ENCODE data around the gene DCAF8. TPM values are rescaled to one million over a fixed set of nuclear protein-coding genes. Genes with fewer than 3 reads are reported as not detected.

Gene DCAF8
- total RNA-seq, 4 donors from 2014 or later: 126 to 186 (median 172) TPM

DNA sequence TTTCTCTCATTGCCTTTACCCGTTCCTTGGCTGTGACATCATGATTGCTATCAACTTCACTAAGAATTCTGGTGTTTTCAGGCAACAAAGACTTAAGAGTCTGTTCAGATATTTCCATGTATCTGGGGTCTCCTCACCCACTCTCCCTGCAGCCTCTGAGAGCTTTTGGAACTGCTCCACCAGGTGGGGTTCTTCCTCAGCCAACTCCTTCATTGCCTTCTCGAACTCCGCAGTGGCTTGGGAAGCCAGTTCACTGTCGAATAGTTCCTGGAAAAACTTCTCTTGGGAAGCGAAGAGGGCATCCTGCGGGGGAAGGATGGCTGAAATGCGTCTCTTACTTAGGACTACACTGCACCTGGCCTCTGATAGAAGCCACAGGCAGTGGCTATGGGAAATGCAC lies 20.5 kb upstream of the DCAF8 start:
- peaks cover 9 to 54% (median 21%) of the 10 kb centered on the region in 3 donors for H3K36me3 ChIP-seq
- 89 to 91% methylated on average over 7 of the region's 7 CpGs for WGBS, 2 donors
- DNase-seq (ENCODE audit: low spot score in 2 of 2): no peak

DNA sequence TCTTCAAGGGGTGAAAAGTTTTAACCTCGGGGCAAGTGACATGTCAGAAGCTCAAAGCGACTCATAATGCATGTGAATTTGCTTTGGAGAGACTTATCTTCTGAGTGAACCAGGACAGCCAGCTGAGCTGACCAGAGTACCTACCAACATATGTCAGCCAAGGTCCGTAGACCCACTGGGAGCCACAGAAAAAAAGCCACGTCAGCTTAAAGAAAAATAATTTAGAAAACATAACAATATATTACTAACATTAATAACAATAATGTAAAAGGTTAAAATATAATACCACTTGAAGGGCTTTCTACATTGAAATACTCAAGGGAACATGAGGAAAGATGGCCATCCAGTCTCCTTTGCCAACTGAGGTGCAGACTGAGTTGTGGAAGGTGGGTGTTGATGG lies 15.6 kb upstream of the DCAF8 start:
- TF ChIP-seq POLR2A (IDR thresholded peaks at IDR 0.05): no peak
- TF ChIP-seq EP300 (IDR thresholded peaks at IDR 0.05): no peak
- TF ChIP-seq, protein P1, sequence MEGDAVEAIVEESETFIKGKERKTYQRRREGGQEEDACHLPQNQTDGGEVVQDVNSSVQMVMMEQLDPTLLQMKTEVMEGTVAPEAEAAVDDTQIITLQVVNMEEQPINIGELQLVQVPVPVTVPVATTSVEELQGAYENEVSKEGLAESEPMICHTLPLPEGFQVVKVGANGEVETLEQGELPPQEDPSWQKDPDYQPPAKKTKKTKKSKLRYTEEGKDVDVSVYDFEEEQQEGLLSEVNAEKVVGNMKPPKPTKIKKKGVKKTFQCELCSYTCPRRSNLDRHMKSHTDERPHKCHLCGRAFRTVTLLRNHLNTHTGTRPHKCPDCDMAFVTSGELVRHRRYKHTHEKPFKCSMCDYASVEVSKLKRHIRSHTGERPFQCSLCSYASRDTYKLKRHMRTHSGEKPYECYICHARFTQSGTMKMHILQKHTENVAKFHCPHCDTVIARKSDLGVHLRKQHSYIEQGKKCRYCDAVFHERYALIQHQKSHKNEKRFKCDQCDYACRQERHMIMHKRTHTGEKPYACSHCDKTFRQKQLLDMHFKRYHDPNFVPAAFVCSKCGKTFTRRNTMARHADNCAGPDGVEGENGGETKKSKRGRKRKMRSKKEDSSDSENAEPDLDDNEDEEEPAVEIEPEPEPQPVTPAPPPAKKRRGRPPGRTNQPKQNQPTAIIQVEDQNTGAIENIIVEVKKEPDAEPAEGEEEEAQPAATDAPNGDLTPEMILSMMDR (IDR thresholded peaks at IDR 0.05): no peak
- 83 to 86% methylated on average over 4 of the region's 4 CpGs for WGBS, 2 donors
- Histone ChIP-seq H3K4me1 (peaks cover 0 to 3% (median 0%) of the 10 kb centered on the region in 4 donors), H3K9me3 (no peaks in the 10 kb centered on the region), H3K27ac (no peak overlapping the region), H3K27me3 (no peaks in the 10 kb centered on the region), H3K4me3 (no peak overlapping the region), H3K36me3 (peaks cover 9 to 73% (median 21%) of the 10 kb centered on the region in 3 donors)
- no peak for DNase-seq (ENCODE audit: low spot score in 2 of 2)

More for the DNA sequence above, 20.5 kb upstream of the DCAF8 start:
- no peak for TF ChIP-seq POLR2A (IDR thresholded peaks at IDR 0.05)
- TF ChIP-seq, protein P1 (IDR thresholded peaks at IDR 0.05): no peak
- no peak for TF ChIP-seq EP300 (IDR thresholded peaks at IDR 0.05)
- H3K4me1 ChIP-seq: peaks cover 0 to 24% (median 15%) of the 10 kb centered on the region in 4 donors
- H3K27ac ChIP-seq: no peak overlapping the region
- no peaks in the 10 kb centered on the region for H3K27me3 ChIP-seq
- H3K9me3 ChIP-seq: no peaks in the 10 kb centered on the region
- no peak overlapping the region for H3K4me3 ChIP-seq

- 83 to 85% methylated on average over 2 of the region's 2 CpGs for WGBS, 2 donors
- Histone ChIP-seq H3K4me1 (no peaks in the 10 kb centered on the region), H3K27me3 (no peaks in the 10 kb centered on the region), H3K27ac (no peak overlapping the region), H3K4me3 (no peak overlapping the region), H3K36me3 (peaks cover 9 to 66% (median 21%) of the 10 kb centered on the region in 3 donors), H3K9me3 (no peaks in the 10 kb centered on the region)
- DNase-seq (ENCODE audit: low spot score in 2 of 2): no peak
- TF ChIP-seq, protein P1 (IDR thresholded peaks at IDR 0.05): no peak
- no peak for TF ChIP-seq POLR2A (IDR thresholded peaks at IDR 0.05)
- TF ChIP-seq EP300 (IDR thresholded peaks at IDR 0.05): no peak
These were observed 15.0 kb upstream of the DCAF8 start for GRCh38 chr1:160277330-160277729.

DNA sequence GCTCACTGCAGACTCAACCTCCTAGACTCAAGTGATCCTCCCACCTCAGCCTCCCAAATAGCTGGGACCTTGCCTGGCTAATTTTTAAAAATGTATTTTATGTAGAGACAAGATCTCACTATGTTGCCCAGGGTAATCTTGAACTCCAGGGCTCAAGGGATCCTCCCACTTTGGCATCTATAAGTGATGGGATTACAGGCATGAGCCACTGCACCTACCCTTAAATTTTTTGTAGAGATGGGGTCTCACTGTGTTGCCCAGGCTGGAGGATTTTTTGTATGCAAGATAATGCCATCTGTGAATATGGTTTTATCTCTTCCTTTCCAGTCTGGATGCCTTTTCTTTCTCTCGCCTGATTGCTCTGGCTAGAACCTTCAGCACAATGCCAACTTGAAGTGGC lies 8.7 kb upstream of the DCAF8 start:
- Histone ChIP-seq H3K4me3 (no peak overlapping the region), H3K9me3 (no peaks in the 10 kb centered on the region), H3K27me3 (no peaks in the 10 kb centered on the region), H3K36me3 (peaks cover 0 to 4% (median 0%) of the 10 kb centered on the region in 3 donors), H3K27ac (no peak overlapping the region), H3K4me1 (no peaks in the 10 kb centered on the region)
- WGBS, 2 donors: 91 to 95% methylated on average over 1 of the region's 1 CpG
- no peak for DNase-seq (ENCODE audit: low spot score in 2 of 2)
- TF ChIP-seq POLR2A (IDR thresholded peaks at IDR 0.05): no peak
- TF ChIP-seq, protein P1 (IDR thresholded peaks at IDR 0.05): no peak
- TF ChIP-seq EP300 (IDR thresholded peaks at IDR 0.05): no peak

- no peaks in the 10 kb centered on the region for H3K36me3 ChIP-seq
- no peak overlapping the region for H3K4me3 ChIP-seq
- no peaks in the 10 kb centered on the region for H3K9me3 ChIP-seq
- no peaks in the 10 kb centered on the region for H3K27me3 ChIP-seq
- H3K4me1 ChIP-seq: peaks cover 0 to 6% (median 0%) of the 10 kb centered on the region in 4 donors
- 81 to 85% methylated on average over 9 of the region's 10 CpGs for WGBS, 2 donors
- DNase-seq (ENCODE audit: low spot score in 2 of 2): no peak
- TF ChIP-seq, protein P1 (IDR thresholded peaks at IDR 0.05): no peak
- TF ChIP-seq POLR2A (IDR thresholded peaks at IDR 0.05): no peak
- no peak for TF ChIP-seq EP300 (IDR thresholded peaks at IDR 0.05)
- no peak overlapping the region for H3K27ac ChIP-seq
These were observed 5.1 kb upstream of the DCAF8 start for GRCh38 chr1:160267284-160267991.
